Measurements from ENCODE around the gene DUSP7. TPM values are rescaled to one million over a fixed set of nuclear protein-coding genes. Genes with fewer than 3 reads are reported as not detected.

The DUSP7 gene
- total and polyA plus RNA-seq, 2 donors (not counting 3 experiments of a cell fraction or from before 2014, with no cell fraction given): 29.2 to 37.7 TPM

DNA sequence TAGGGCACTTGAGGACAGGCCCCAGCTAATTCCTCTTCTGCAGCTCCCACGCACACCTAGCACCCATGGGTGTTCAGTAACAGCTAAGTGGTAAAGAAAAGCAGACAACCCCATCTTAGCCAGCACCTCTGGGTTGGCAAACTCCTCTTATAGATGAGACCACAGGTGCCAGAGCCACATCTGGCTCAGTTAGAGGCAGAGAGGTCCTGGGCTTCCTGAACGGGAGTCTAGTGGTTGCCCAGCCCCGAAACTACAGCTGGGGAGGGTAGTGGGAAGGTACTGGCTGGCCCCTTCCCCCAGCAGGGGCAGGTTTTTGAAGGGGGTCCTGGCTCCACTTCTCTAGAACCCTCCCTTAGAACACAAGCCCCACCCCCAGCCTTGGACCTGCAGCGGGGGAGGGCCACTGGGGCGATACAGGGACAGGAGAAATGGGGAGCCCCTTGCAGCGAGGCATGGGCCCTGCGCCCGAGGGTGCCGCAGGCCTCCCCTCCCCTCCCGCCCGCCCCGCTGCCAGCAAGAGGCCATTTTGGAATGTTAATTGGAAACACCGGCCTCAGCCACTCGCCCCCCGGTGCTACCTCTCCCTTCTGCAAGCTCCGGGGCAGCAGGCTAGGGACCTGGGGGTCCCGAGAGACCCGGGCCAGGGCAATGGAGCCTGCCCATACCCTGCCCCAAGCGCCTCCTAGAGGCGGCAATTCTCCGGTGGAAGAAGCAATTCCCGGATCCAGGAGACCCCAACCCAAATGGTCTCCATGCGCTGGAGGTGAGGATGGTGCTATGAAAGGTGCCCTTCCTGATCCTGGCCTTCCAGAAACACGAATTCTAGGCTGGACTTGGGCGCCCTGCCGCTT lies 1.5 kb downstream of the DUSP7 start:
- peak overlapping the region; percentile 79 for H3K9ac ChIP-seq (replicated peaks; ENCODE audit: extremely low read depth, insufficient read depth, low read length)
- FAIRE-seq: peak; percentile 73
- peak overlapping the region; percentile 76 for H3K27ac ChIP-seq (ENCODE audit: insufficient read depth, low read depth, low read length)
- peak; percentile 20 for DNase-seq (ENCODE audit: low read depth, low spot score)
- H3K27me3 ChIP-seq (ENCODE audit: control insufficient read depth in 2 of 2, insufficient read depth in 2 of 2, low read length in 2 of 2): no peaks in the 10 kb centered on the region
- TF ChIP-seq, protein P1, sequence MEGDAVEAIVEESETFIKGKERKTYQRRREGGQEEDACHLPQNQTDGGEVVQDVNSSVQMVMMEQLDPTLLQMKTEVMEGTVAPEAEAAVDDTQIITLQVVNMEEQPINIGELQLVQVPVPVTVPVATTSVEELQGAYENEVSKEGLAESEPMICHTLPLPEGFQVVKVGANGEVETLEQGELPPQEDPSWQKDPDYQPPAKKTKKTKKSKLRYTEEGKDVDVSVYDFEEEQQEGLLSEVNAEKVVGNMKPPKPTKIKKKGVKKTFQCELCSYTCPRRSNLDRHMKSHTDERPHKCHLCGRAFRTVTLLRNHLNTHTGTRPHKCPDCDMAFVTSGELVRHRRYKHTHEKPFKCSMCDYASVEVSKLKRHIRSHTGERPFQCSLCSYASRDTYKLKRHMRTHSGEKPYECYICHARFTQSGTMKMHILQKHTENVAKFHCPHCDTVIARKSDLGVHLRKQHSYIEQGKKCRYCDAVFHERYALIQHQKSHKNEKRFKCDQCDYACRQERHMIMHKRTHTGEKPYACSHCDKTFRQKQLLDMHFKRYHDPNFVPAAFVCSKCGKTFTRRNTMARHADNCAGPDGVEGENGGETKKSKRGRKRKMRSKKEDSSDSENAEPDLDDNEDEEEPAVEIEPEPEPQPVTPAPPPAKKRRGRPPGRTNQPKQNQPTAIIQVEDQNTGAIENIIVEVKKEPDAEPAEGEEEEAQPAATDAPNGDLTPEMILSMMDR (IDR thresholded peaks at IDR 0.05; ENCODE audit: extremely low read depth in 1 of 2, insufficient read depth in 1 of 2, low read depth in 1 of 2, low read length in 2 of 2): peak in 1 of 2 donors; percentile 47
- TF ChIP-seq POLR2A (IDR thresholded peaks at IDR 0.05; ENCODE audit: low read depth, low read length): no peak
- peaks cover 39% of the 10 kb centered on the region for H3K79me2 ChIP-seq (ENCODE audit: control insufficient read depth, insufficient read depth, low read length)
- no peak overlapping the region for H2AFZ ChIP-seq (ENCODE audit: low read depth, low read length)
- dilution Hi-C loops (cut with MboI; ENCODE audit: extremely low pct_ligation_motif_present, low sequenced_read_pairs) (no loop called here), intact Hi-C loops (cut with micrococcal nuclease) (no loop called here)
- ChIA-PET CTCF (interaction anchor here (1.3 to 10.4 kb wide), 8 partner anchors 8 to 90 kb away, joined by 4 to 260 read pairs (median 16); no protein-coding TSS in a partner anchor), POLR2A (no interaction called here)
- peak overlapping the region; percentile 77 for H3K4me2 ChIP-seq (ENCODE audit: insufficient read depth, low read length)
- no peaks in the 10 kb centered on the region for H3K9me1 ChIP-seq (replicated peaks; ENCODE audit: control insufficient read depth, extremely low read depth, insufficient read depth, low read length)
- no peaks in the 10 kb centered on the region for H4K20me1 ChIP-seq (replicated peaks; ENCODE audit: control insufficient read depth, extremely low read depth, insufficient read depth, low read length)
- no peaks in the 10 kb centered on the region for H3K9me3 ChIP-seq (replicated peaks; ENCODE audit: control insufficient read depth, insufficient read depth, low read length)
- peaks cover 0 to 10% of the 10 kb centered on the region in 2 experiments for H3K36me3 ChIP-seq (ENCODE audit: control insufficient read depth in 2 of 2, extremely low read depth in 1 of 2, insufficient read depth in 2 of 2, low read length in 2 of 2)
- H3K4me3 ChIP-seq (replicated peaks in 1 of 3; ENCODE audit: insufficient read depth in 1 of 3, low read depth in 1 of 3, low read length in 3 of 3): peak overlapping the region; percentile 73 to 80 (median 78)
- peaks cover 40% of the 10 kb centered on the region for H3K4me1 ChIP-seq (ENCODE audit: control insufficient read depth, extremely low read depth, insufficient read depth, low read length)
- no TSS peak for BruUV-seq (replicated peaks)
